HCT116 (cell line): Measurements from ENCODE around the gene TSPYL2.

Experiments
- CEBPB ChIP-seq: IDR thresholded peaks from 2 replicates; pipeline ENCODE4 v1.6.1; 2012; ENCODE audit warnings: low read depth
- CTCF ChIP-seq, 3 experiments: fragments of 200-600 bp in 1 of 3; sonication (generic) in 1 of 3; IDR thresholded peaks in 2 of 3; conservative IDR thresholded peaks in 1 of 3; 2 replicates each; pipeline ENCODE4 v1.5.1; 2012 to 2017; ENCODE audit warnings: low read depth in 2 of 3, low read length in 2 of 3, antibody characterized with exemption in 1 of 3, borderline replicate concordance in 1 of 3, control low read depth in 1 of 3, mild to moderate bottlenecking in 1 of 3, mixed read lengths in 1 of 3, mixed run types in 1 of 3, moderate library complexity in 1 of 3; ENCODE audit not compliant: insufficient read depth in 1 of 3
- EGR1 ChIP-seq: IDR thresholded peaks from 2 replicates; pipeline ENCODE4 v1.6.1; 2012; ENCODE audit warnings: low read depth
- ELF1 ChIP-seq: IDR thresholded peaks from 2 replicates; pipeline ENCODE4 v1.6.1; 2012; ENCODE audit warnings: low read depth, borderline replicate concordance
- EZH2 ChIP-seq: fragments of 200-600 bp; sonication (generic); IDR thresholded peaks from 2 replicates; pipeline ENCODE4 v1.6.1; 2017; ENCODE audit warnings: antibody characterized with exemption, mixed run types
- EZH2phosphoT487 ChIP-seq: fragments of 200-600 bp; IDR thresholded peaks from 2 replicates; pipeline ENCODE4 v1.6.1; 2018; ENCODE audit warnings: antibody characterized with exemption, borderline replicate concordance
- POLR2A ChIP-seq: IDR thresholded peaks from 2 replicates; pipeline ENCODE4 v1.7.0; 2011; ENCODE audit warnings: borderline replicate concordance; ENCODE audit not compliant: insufficient read depth, insufficient read length; ENCODE audit errors: extremely low read depth
- POLR2AphosphoS5 ChIP-seq: IDR thresholded peaks from 2 replicates; pipeline ENCODE4 v1.6.1; 2011; ENCODE audit warnings: mild to moderate bottlenecking, low read depth, low read length, moderate library complexity
- RAD21 ChIP-seq: IDR thresholded peaks from 2 replicates; pipeline ENCODE4 v1.6.1; 2012; ENCODE audit warnings: low read depth, mild to moderate bottlenecking
- YY1 ChIP-seq: IDR thresholded peaks from 2 replicates; pipeline ENCODE4 v1.6.1; 2011; ENCODE audit warnings: low read length, low read depth, moderate library complexity, mild to moderate bottlenecking; ENCODE audit not compliant: insufficient replicate concordance; ENCODE audit errors: extremely low read depth
- ZBTB33 ChIP-seq: IDR thresholded peaks from 2 replicates; pipeline ENCODE4 v1.6.1; 2011; ENCODE audit warnings: mild to moderate bottlenecking, low read length, moderate library complexity; ENCODE audit not compliant: insufficient replicate concordance; ENCODE audit errors: extremely low read depth

- TF ChIP-seq POLR2A (no peak), ZBTB33 (no peak), POLR2AphosphoS5 (no peak), CTCF (IDR thresholded peaks at IDR 0.05 in 2 of 3, conservative IDR thresholded peaks at IDR 0.05 in 1 of 3; ENCODE audit: borderline replicate concordance in 1 of 3, insufficient read depth in 1 of 3, low read depth in 2 of 3, low read length in 2 of 3) (no peak), EZH2phosphoT487 (no peak), EGR1 (no peak), RAD21 (no peak), EZH2 (no peak), CEBPB (no peak), ELF1 (no peak), YY1 (no peak)
Measured at GRCh38 chrX:53036149-53036548, 46.0 kb upstream of the TSPYL2 start.
